GM12878 (cell line): ENCODE data around the gene CREB3L4. TPM values are rescaled to one million over a fixed set of nuclear protein-coding genes. Genes with fewer than 3 reads are reported as not detected.

Source experiments
- BHLHE40 ChIP-seq, 2 experiments: fragments of 450-650 bp in 1 of 2; IDR thresholded peaks; 2 replicates each; pipeline ENCODE4 v1.6.1; 2011 to 2017; ENCODE audit warnings: low read depth in 2 of 2, borderline replicate concordance in 1 of 2, improper control_type of control experiment in 1 of 2, low read length in 1 of 2, mild to moderate bottlenecking in 1 of 2
- CREB1 ChIP-seq: IDR thresholded peaks from 2 replicates; pipeline ENCODE4 v1.6.1; 2012; ENCODE audit warnings: low read depth, mild to moderate bottlenecking, inconsistent platforms
- ESRRA ChIP-seq: IDR thresholded peaks from 2 replicates; pipeline ENCODE4 v1.6.1; 2012; ENCODE audit warnings: mild to moderate bottlenecking, low read length, improper control_type of control experiment
- IKZF2 ChIP-seq, 2 experiments: fragments of 450-650 bp; IDR thresholded peaks; 2 replicates each; pipeline ENCODE4 v1.6.1; 2017; ENCODE audit warnings: mild to moderate bottlenecking in 2 of 2, moderate library complexity in 2 of 2
- IRF4 ChIP-seq: IDR thresholded peaks from 2 replicates; pipeline ENCODE4 v1.6.1; 2011; ENCODE audit warnings: low read depth, low read length
- JUND ChIP-seq: IDR thresholded peaks from 2 replicates; pipeline ENCODE4 v1.6.1; 2012; ENCODE audit warnings: low read depth, mild to moderate bottlenecking, low read length, improper control_type of control experiment, moderate library complexity
- LARP7 ChIP-seq: fragments of 450-650 bp; IDR thresholded peaks from 2 replicates; pipeline ENCODE4 v1.6.1; 2017; ENCODE audit warnings: mild to moderate bottlenecking
- RAD51 ChIP-seq: fragments of 450-650 bp; IDR thresholded peaks from 2 replicates; pipeline ENCODE4 v1.6.1; 2016; ENCODE audit warnings: moderate library complexity, mild to moderate bottlenecking, inconsistent platforms
- TAF1 ChIP-seq: IDR thresholded peaks from 2 replicates; pipeline ENCODE4 v1.6.1; 2011; ENCODE audit warnings: mild to moderate bottlenecking, low read depth, low read length, borderline replicate concordance
- TCF7 ChIP-seq: IDR thresholded peaks from 2 replicates; pipeline ENCODE4 v1.6.1; 2014; ENCODE audit warnings: antibody characterized with exemption, borderline replicate concordance
- YY1 ChIP-seq: IDR thresholded peaks from 2 replicates; pipeline ENCODE4 v1.6.1; 2011; ENCODE audit warnings: low read depth, mild to moderate bottlenecking, low read length
- polyA plus RNA-seq, 11 experiments: library from polyadenylated mRNA; depleted of rRNA in 4 of 11; unstranded in 6 of 11; stranded (reverse) in 5 of 11; fragments of >200 nt; fragmentation: Nextera tagmentation in 4 of 11; fragmentation: Illumina TruSeq in 1 of 11; extraction: Ambion mirVana in 4 of 11; extraction: Trizol in 1 of 11; gene quantifications; 1 replicate in 1 of 11; 2 replicates in 10 of 11; pipeline versions ENCODE4 v1.2.1 to v1.2.3, GENCODE V29; 2011 to 2016; ENCODE audit warnings: inconsistent platforms in 2 of 11, missing spikeins in 2 of 11, low read depth in 1 of 11
- total RNA-seq, 4 experiments: library from RNA; depleted of rRNA in 3 of 4; stranded (reverse); fragments of >200 nt in 3 of 4; fragmentation: Illumina TruSeq in 1 of 4; extraction: Trizol in 1 of 4; gene quantifications; 2 replicates each; pipeline versions ENCODE4 v1.2.1 to v1.2.3, GENCODE V29; 2013 to 2021
- TF ChIP-seq, protein P1 (sequence below): IDR thresholded peaks from 2 replicates; pipeline ENCODE4 v1.6.1; 2011; ENCODE audit warnings: low read depth, low read length, improper control_type of control experiment, borderline replicate concordance
- TF ChIP-seq, protein P2 (sequence below): IDR thresholded peaks from 2 replicates; pipeline ENCODE4 v1.6.1; 2011; ENCODE audit warnings: borderline replicate concordance, low read depth, mild to moderate bottlenecking, moderate library complexity, mixed read lengths, low read length; ENCODE audit not compliant: insufficient read depth; ENCODE audit errors: extremely low read length

The CREB3L4 gene
- total and polyA plus RNA-seq, 10 of the 15 experiments (the other 5 are each of a cell fraction or from before 2014, with no cell fraction given): 9.7 to 14.0 (median 12.1) TPM

DNA sequence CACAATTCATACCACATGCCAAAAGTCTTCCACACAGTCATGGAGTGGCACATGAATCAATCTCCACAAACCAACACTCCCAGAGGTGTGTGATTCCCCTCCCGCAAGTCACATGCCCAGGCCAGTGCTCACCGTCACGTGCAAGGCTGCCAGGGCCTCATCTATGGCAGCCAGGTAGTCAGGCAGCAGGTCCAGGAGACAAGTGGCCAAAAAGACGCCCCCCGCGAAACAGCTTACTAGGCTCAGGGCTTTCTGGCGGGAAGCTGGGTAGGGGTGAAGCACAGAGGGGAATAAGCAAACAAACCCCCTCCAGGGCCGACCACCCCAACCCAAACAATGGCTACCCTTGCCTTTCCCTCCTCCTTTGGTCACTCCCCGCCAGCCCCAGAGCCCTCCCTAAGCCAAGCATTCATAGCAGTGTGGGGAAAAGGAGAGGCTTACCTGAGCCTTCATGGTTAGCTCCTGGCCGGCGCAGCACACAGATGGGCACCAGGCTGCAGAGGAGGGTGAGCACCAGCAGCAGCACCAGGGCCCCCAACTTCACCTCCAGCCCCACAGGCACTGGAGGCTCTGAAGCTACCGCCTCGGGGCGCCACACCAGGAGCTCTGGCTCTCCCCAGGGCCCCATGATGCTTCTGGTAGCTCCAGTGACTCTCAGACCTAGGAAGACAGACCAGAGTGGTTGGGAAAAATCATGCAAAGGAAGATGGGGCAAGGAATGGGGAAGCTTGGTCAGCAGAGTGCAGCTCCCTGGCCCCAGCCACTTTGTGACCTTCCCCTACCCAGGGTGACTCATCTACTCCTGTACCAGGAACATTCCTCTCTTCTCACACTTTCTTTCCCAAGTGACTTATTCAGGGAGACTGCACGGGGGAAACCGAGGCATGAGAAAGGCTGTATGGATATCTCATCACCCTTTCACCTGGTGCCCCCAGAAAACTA, 5.3 kb upstream of the CREB3L4 start (continued):
- TF ChIP-seq JUND (no peak), ESRRA (no peak), CREB1 (no peak), YY1 (peak; percentile 46; the same call in 1 of the 2 replicates), RAD51 (peak; percentile 97), LARP7 (no peak; the same call in 1 of the 2 replicates), TAF1 (no peak), TCF7 (no peak), IKZF2 (IDR thresholded peaks at IDR 0.05) (peak in 1 of 2 experiments; percentile 22; a peak in 2 of 4 replicates), IRF4 (no peak), BHLHE40 (IDR thresholded peaks at IDR 0.05; ENCODE audit: borderline replicate concordance in 1 of 2, low read depth in 2 of 2, low read length in 1 of 2) (peak; percentile 97)
- TF ChIP-seq, protein P1, sequence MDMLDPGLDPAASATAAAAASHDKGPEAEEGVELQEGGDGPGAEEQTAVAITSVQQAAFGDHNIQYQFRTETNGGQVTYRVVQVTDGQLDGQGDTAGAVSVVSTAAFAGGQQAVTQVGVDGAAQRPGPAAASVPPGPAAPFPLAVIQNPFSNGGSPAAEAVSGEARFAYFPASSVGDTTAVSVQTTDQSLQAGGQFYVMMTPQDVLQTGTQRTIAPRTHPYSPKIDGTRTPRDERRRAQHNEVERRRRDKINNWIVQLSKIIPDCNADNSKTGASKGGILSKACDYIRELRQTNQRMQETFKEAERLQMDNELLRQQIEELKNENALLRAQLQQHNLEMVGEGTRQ: peak; percentile 78
- TF ChIP-seq, protein P2, sequence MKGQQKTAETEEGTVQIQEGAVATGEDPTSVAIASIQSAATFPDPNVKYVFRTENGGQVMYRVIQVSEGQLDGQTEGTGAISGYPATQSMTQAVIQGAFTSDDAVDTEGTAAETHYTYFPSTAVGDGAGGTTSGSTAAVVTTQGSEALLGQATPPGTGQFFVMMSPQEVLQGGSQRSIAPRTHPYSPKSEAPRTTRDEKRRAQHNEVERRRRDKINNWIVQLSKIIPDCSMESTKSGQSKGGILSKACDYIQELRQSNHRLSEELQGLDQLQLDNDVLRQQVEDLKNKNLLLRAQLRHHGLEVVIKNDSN: peak; percentile 76
